GM12865 (cell line): ENCODE data around the gene TGM6.

Experiments used
- DNase-seq: peaks from one replicate; pipeline ENCODE4 v3.0.0; 2010; ENCODE audit warnings: low read depth
- H3K4me3 ChIP-seq: 2 replicates; pipeline ENCODE4 v1.5.1; 2011; ENCODE audit warnings: mild to moderate bottlenecking, low read depth, low read length, control low read depth
- CTCF ChIP-seq: IDR thresholded peaks from 2 replicates; pipeline ENCODE4 v1.5.1; 2011; ENCODE audit warnings: low read length, control low read depth, low read depth, inconsistent platforms; ENCODE audit not compliant: insufficient read depth; ENCODE audit errors: missing control alignments

The TGM6 gene

GRCh38 chr20:2380601-2381000 is at the start of gene TGM6:
TGM6 (plus strand) TSS chr20:2380901; CDS start chr20:2380969, 68 bp downstream.
- H3K4me3 ChIP-seq: no peak within 1 kb of the TSS
- TF ChIP-seq CTCF: no peak
- no peak for DNase-seq

GRCh38 chr20:2331106-2331505 is 49.6 kb upstream of the TGM6 start:
- DNase-seq: no peak
- no peak overlapping the region for H3K4me3 ChIP-seq
- no peak for TF ChIP-seq CTCF

- no peak for DNase-seq
- no peak for TF ChIP-seq CTCF
- no peak overlapping the region for H3K4me3 ChIP-seq
Observed at GRCh38 chr20:2331901-2332565, 48.7 kb upstream of the TGM6 start.

GRCh38 chr20:2332711-2333110 is 48.0 kb upstream of the TGM6 start:
- no peak for DNase-seq
- TF ChIP-seq CTCF: no peak
- H3K4me3 ChIP-seq: no peak overlapping the region

GRCh38 chr20:2333821-2334220 is 46.9 kb upstream of the TGM6 start:
- no peak for DNase-seq
- TF ChIP-seq CTCF: no peak
- no peak overlapping the region for H3K4me3 ChIP-seq

GRCh38 chr20:2335096-2335870 is 45.4 kb upstream of the TGM6 start:
- no peak for DNase-seq
- H3K4me3 ChIP-seq: no peak overlapping the region
- TF ChIP-seq CTCF: no peak
